Duodenal mucosa (tissue), 2 donors: ENCODE measurements around the gene ADAP1.

Experiments used
- H3K27ac ChIP-seq: one replicate; pipeline ENCODE4 v1.7.0; 2013; ENCODE audit warnings: low read depth, low read length
- H3K27me3 ChIP-seq, 2 donors: one replicate each; pipeline ENCODE4 v1.7.0; 2013; ENCODE audit warnings: low read length in 2 of 2, control low read depth in 1 of 2; ENCODE audit not compliant: insufficient read depth in 2 of 2, control insufficient read depth in 1 of 2
- H3K36me3 ChIP-seq, 2 donors: one replicate each; pipeline ENCODE4 v1.7.0; 2013; ENCODE audit warnings: low read length in 2 of 2, control low read depth in 1 of 2; ENCODE audit not compliant: insufficient read depth in 2 of 2, control insufficient read depth in 1 of 2
- H3K4me1 ChIP-seq, 2 donors: one replicate each; pipeline ENCODE4 v1.7.0; 2013; ENCODE audit warnings: low read length in 2 of 2, control low read depth in 1 of 2; ENCODE audit not compliant: insufficient read depth in 2 of 2, control insufficient read depth in 1 of 2
- H3K4me3 ChIP-seq, 2 donors: one replicate each; pipeline ENCODE4 v1.7.0; 2013; ENCODE audit warnings: low read length in 2 of 2, low read depth in 1 of 2
- H3K9ac ChIP-seq, 2 donors: one replicate each; pipeline ENCODE4 v1.7.0; 2013; ENCODE audit warnings: low read length in 2 of 2, low read depth in 1 of 2
- H3K9me3 ChIP-seq, 2 donors: one replicate each; pipeline ENCODE4 v1.7.0; 2013; ENCODE audit warnings: low read length in 2 of 2, control low read depth in 1 of 2; ENCODE audit not compliant: control insufficient read depth in 1 of 2

The ADAP1 gene

GRCh38 chr7:906776-907157, 47.7 kb downstream of the ADAP1 start:
- no peaks in the 10 kb centered on the region for H3K9me3 ChIP-seq
- H3K27me3 ChIP-seq = no peaks in the 10 kb centered on the region
- H3K4me1 ChIP-seq = peaks cover 0 to 17% of the 10 kb centered on the region in 2 donors
- no peak overlapping the region for H3K27ac ChIP-seq
- H3K36me3 ChIP-seq = peaks cover 0 to 16% of the 10 kb centered on the region in 2 donors
- H3K9ac ChIP-seq = no peak overlapping the region
- no peak overlapping the region for H3K4me3 ChIP-seq

- H3K4me1 ChIP-seq = peaks cover 0 to 21% of the 10 kb centered on the region in 2 donors
- no peaks in the 10 kb centered on the region for H3K9me3 ChIP-seq
- no peak overlapping the region for H3K9ac ChIP-seq
- no peak overlapping the region for H3K4me3 ChIP-seq
- H3K27me3 ChIP-seq = no peaks in the 10 kb centered on the region
- no peak overlapping the region for H3K27ac ChIP-seq
- H3K36me3 ChIP-seq = peaks cover 0 to 18% of the 10 kb centered on the region in 2 donors
These were observed 49.6 kb downstream of the ADAP1 start for GRCh38 chr7:904847-905246.

GRCh38 chr7:903921-904755, 50.3 kb downstream of the ADAP1 start:
- peaks cover 0 to 25% of the 10 kb centered on the region in 2 donors for H3K36me3 ChIP-seq
- peaks cover 0 to 15% of the 10 kb centered on the region in 2 donors for H3K4me1 ChIP-seq
- no peak overlapping the region for H3K9ac ChIP-seq
- no peak overlapping the region for H3K27ac ChIP-seq
- no peak overlapping the region for H3K4me3 ChIP-seq
- no peaks in the 10 kb centered on the region for H3K9me3 ChIP-seq
- H3K27me3 ChIP-seq = no peaks in the 10 kb centered on the region

GRCh38 chr7:902996-903395, 51.5 kb downstream of the ADAP1 start:
- Histone ChIP-seq H3K9ac (no peak overlapping the region), H3K4me3 (no peak overlapping the region), H3K27me3 (no peaks in the 10 kb centered on the region), H3K4me1 (peaks cover 0 to 11% of the 10 kb centered on the region in 2 donors), H3K36me3 (peaks cover 9 to 35% of the 10 kb centered on the region in 2 donors), H3K9me3 (no peaks in the 10 kb centered on the region), H3K27ac (no peak overlapping the region)

- Histone ChIP-seq H3K9me3 (no peaks in the 10 kb centered on the region), H3K27me3 (no peaks in the 10 kb centered on the region), H3K4me3 (no peak overlapping the region), H3K36me3 (peaks cover 18 to 42% of the 10 kb centered on the region in 2 donors), H3K4me1 (peaks cover 0 to 11% of the 10 kb centered on the region in 2 donors), H3K27ac (no peak overlapping the region), H3K9ac (peak overlapping the region in 1 of 2 donors; percentile 14)
These were observed 52.9 kb downstream of the ADAP1 start for GRCh38 chr7:901388-902154.

DNA sequence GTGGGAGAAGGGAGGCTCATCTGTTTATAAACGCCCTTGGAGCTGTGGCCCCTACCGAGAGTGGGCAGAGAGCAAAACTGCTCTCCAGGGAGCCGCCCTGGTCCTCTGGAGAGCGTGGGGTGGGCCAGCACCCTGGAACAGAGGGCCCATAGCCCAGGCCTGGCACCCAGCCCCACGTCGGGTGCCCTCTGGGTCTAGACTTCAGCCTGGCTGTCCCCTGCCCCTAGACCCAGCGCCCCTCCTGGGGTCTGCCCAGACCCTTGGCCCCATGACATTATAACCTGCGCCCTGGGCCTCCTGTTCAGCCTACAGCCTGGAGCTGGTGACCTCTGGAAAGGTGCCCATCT, 53.5 kb downstream of the ADAP1 start:
- no peaks in the 10 kb centered on the region for H3K27me3 ChIP-seq
- peak overlapping the region; percentile 25 for H3K27ac ChIP-seq

GRCh38 chr7:900331-901040, 54.0 kb downstream of the ADAP1 start:
- peak overlapping the region; percentile 14 to 32 for H3K9ac ChIP-seq
- H3K4me3 ChIP-seq = no peak overlapping the region
- no peaks in the 10 kb centered on the region for H3K9me3 ChIP-seq
- H3K27me3 ChIP-seq = no peaks in the 10 kb centered on the region
- H3K4me1 ChIP-seq = peaks cover 0 to 11% of the 10 kb centered on the region in 2 donors
- H3K27ac ChIP-seq = peak overlapping the region; percentile 25
- peaks cover 27 to 53% of the 10 kb centered on the region in 2 donors for H3K36me3 ChIP-seq

More for the DNA sequence above, 53.5 kb downstream of the ADAP1 start:
- peaks cover 0 to 11% of the 10 kb centered on the region in 2 donors for H3K4me1 ChIP-seq
- H3K9ac ChIP-seq = peak overlapping the region; percentile 14 to 32
- peaks cover 22 to 48% of the 10 kb centered on the region in 2 donors for H3K36me3 ChIP-seq
- no peaks in the 10 kb centered on the region for H3K9me3 ChIP-seq
- no peak overlapping the region for H3K4me3 ChIP-seq

- Histone ChIP-seq H3K27ac (no peak overlapping the region), H3K9ac (no peak overlapping the region), H3K9me3 (no peaks in the 10 kb centered on the region), H3K4me1 (peaks cover 0 to 11% of the 10 kb centered on the region in 2 donors), H3K36me3 (peaks cover 33 to 60% of the 10 kb centered on the region in 2 donors), H3K4me3 (no peak overlapping the region), H3K27me3 (no peaks in the 10 kb centered on the region)
These were observed 54.7 kb downstream of the ADAP1 start for GRCh38 chr7:899806-900205.

- Histone ChIP-seq H3K4me3 (no peak overlapping the region), H3K27me3 (no peaks in the 10 kb centered on the region), H3K4me1 (peaks cover 0 to 11% of the 10 kb centered on the region in 2 donors), H3K36me3 (peaks cover 40 to 62% of the 10 kb centered on the region in 2 donors), H3K9ac (no peak overlapping the region), H3K9me3 (no peaks in the 10 kb centered on the region), H3K27ac (no peak overlapping the region)
These were observed 55.4 kb downstream of the ADAP1 start for GRCh38 chr7:898855-899681.
